Measurements from ENCODE around the gene WEE2.

- TF ChIP-seq CTCF (IDR thresholded peaks at IDR 0.05; ENCODE audit: borderline replicate concordance, extremely low read depth, low read length, poor library complexity, severe bottlenecking), result no peak
- no peak for TF ChIP-seq EZH2 (IDR thresholded peaks at IDR 0.05; ENCODE audit: borderline replicate concordance, low read depth, low read length, severe bottlenecking)
Measured at GRCh38 chr7:141738592-141739013, 30.4 kb downstream of the WEE2 start.

Data from DND-41 (cell line).